Thoracic aorta (tissue), 2 donors: ENCODE data around the gene PSMG2. TPM values are rescaled to one million over a fixed set of nuclear protein-coding genes. Genes with fewer than 3 reads are reported as not detected.

Source experiments
- total RNA-seq, 2 donors: library from RNA; depleted of rRNA; stranded (reverse); fragments of >200 nt; gene quantifications; one replicate each; pipeline versions ENCODE4 v1.1.0 to v1.2.3, GENCODE V29; 2016

PSMG2 gene
- total RNA-seq, 2 donors from 2014 or later = 64.6 to 65.9 TPM

Other genes starting within 250 kb of the PSMG2 start
- 10 to 100 TPM; 26.8 to 39.6 TPM for gene SPIRE1, start 44.9 kb upstream of the PSMG2 start, total RNA-seq
- 1 to 10 TPM; 5.2 to 8.3 TPM for gene CEP76, start 319 bp upstream of the PSMG2 start, total RNA-seq
- gene PTPN2, start 181.2 kb downstream of the PSMG2 start, total RNA-seq = 10 to 100 TPM; 29.4 to 62.8 TPM
- gene SEH1L, start 245.0 kb downstream of the PSMG2 start, total RNA-seq = 10 to 100 TPM; 26.7 to 61.1 TPM